ENCODE data around the gene SEMA6A. TPM values are rescaled to one million over a fixed set of nuclear protein-coding genes. Genes with fewer than 3 reads are reported as not detected.

SEMA6A gene
- total RNA-seq, 1 experiment from 2014 or later: 18.3 TPM

DNA sequence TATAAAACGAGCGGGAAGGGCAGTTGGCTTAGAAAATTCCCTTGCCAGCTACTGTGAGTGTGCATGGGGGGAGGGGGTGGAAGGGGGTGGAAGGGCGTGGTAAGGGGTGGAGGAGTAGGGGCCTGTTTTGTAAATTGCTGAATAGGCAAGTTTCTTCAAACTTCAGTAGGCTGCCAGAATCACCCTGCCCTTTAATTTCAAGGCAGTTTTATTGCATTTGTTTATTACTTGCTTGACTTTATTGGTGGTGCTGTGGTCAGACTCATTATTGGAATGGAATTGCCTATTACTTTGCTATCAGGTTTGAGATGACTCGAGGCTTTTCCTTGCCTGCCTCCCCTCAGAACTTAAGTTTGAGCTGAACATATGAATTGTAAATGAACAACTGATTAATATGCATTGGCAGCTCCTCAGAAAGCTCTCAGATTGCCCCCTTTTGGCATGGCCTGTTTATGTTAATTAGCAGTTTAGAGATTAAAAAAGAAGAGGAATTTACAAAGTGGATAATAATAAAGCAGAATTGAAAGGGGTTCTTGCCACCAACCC, 76.0 kb downstream of the SEMA6A start:
- Mint-ChIP-seq H3K4me3 (ENCODE audit: unreplicated experiment) (no peak overlapping the region), H3K27me3 (ENCODE audit: insufficient read depth, unreplicated experiment) (no peaks in the 10 kb centered on the region), H3K4me1 (ENCODE audit: low read depth, unreplicated experiment) (peaks cover 7% of the 10 kb centered on the region), H3K36me3 (ENCODE audit: insufficient read depth, unreplicated experiment) (peaks cover 25% of the 10 kb centered on the region), H3K9me3 (ENCODE audit: unreplicated experiment) (no peaks in the 10 kb centered on the region), H3K27ac (ENCODE audit: unreplicated experiment) (no peak overlapping the region)
- Histone ChIP-seq H3K27me3 (replicated peaks; ENCODE audit: control insufficient read depth, insufficient read depth, low read length) (no peaks in the 10 kb centered on the region), H3K4me1 (no peaks in the 10 kb centered on the region), H3K9me3 (no peaks in the 10 kb centered on the region), H3K36me3 (ENCODE audit: control insufficient read depth, insufficient read depth, low read length) (no peaks in the 10 kb centered on the region; the same call in 1 of the 2 replicates), H3K4me3 (ENCODE audit: low read depth, low read length) (no peak overlapping the region)
- TF ChIP-seq, protein P1, sequence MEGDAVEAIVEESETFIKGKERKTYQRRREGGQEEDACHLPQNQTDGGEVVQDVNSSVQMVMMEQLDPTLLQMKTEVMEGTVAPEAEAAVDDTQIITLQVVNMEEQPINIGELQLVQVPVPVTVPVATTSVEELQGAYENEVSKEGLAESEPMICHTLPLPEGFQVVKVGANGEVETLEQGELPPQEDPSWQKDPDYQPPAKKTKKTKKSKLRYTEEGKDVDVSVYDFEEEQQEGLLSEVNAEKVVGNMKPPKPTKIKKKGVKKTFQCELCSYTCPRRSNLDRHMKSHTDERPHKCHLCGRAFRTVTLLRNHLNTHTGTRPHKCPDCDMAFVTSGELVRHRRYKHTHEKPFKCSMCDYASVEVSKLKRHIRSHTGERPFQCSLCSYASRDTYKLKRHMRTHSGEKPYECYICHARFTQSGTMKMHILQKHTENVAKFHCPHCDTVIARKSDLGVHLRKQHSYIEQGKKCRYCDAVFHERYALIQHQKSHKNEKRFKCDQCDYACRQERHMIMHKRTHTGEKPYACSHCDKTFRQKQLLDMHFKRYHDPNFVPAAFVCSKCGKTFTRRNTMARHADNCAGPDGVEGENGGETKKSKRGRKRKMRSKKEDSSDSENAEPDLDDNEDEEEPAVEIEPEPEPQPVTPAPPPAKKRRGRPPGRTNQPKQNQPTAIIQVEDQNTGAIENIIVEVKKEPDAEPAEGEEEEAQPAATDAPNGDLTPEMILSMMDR (IDR thresholded peaks at IDR 0.05; ENCODE audit: insufficient read depth in 1 of 2, low read depth in 1 of 2, low read length in 1 of 2, severe bottlenecking in 1 of 2, unreplicated experiment in 1 of 2): no peak
- no TSS peak for BruUV-seq (replicated peaks)
- POLR2A ChIA-PET: no interaction called here
- DNase-seq: no peak
- CTCF ChIA-PET: no interaction called here
- intact Hi-C loops (cut with micrococcal nuclease; ENCODE audit: unreplicated experiment): no loop called here

DNA sequence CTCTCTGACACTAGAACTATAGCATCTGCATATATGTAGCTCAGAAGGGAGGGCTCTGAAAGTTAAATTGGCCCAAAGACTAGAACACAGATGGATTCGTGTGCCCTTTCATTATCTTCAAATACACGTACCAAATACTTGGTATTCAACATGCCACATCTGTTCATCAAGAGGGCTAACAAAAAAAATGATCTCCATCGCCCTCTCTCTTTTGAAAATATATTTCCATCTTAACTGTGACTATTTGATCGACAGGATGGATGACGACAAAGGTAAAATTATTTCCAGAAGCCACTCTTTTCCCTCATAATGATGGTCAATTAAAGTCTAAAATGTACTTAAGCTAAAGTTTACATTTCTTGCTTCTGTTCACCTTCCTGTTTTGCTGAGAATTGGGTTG, 77.0 kb downstream of the SEMA6A start:
- Mint-ChIP-seq H3K4me1 (ENCODE audit: low read depth, unreplicated experiment) (peaks cover 11% of the 10 kb centered on the region), H3K9me3 (ENCODE audit: unreplicated experiment) (no peaks in the 10 kb centered on the region), H3K27ac (ENCODE audit: unreplicated experiment) (no peak overlapping the region), H3K36me3 (ENCODE audit: insufficient read depth, unreplicated experiment) (peaks cover 28% of the 10 kb centered on the region), H3K27me3 (ENCODE audit: insufficient read depth, unreplicated experiment) (no peaks in the 10 kb centered on the region), H3K4me3 (ENCODE audit: unreplicated experiment) (no peak overlapping the region)
- Histone ChIP-seq H3K36me3 (ENCODE audit: control insufficient read depth, insufficient read depth, low read length) (no peaks in the 10 kb centered on the region), H3K27me3 (replicated peaks; ENCODE audit: control insufficient read depth, insufficient read depth, low read length) (no peaks in the 10 kb centered on the region), H3K4me3 (ENCODE audit: low read depth, low read length) (no peak overlapping the region), H3K9me3 (no peaks in the 10 kb centered on the region), H3K4me1 (peaks cover 4% of the 10 kb centered on the region; the same call in 1 of the 2 replicates)
- POLR2A ChIA-PET: no interaction called here
- DNase-seq: no peak
- CTCF ChIA-PET: no interaction called here
- BruUV-seq (replicated peaks): no TSS peak
- TF ChIP-seq, protein P1 (IDR thresholded peaks at IDR 0.05; ENCODE audit: insufficient read depth in 1 of 2, low read depth in 1 of 2, low read length in 1 of 2, severe bottlenecking in 1 of 2, unreplicated experiment in 1 of 2): no peak
- intact Hi-C loops (cut with micrococcal nuclease; ENCODE audit: unreplicated experiment): no loop called here

DNA sequence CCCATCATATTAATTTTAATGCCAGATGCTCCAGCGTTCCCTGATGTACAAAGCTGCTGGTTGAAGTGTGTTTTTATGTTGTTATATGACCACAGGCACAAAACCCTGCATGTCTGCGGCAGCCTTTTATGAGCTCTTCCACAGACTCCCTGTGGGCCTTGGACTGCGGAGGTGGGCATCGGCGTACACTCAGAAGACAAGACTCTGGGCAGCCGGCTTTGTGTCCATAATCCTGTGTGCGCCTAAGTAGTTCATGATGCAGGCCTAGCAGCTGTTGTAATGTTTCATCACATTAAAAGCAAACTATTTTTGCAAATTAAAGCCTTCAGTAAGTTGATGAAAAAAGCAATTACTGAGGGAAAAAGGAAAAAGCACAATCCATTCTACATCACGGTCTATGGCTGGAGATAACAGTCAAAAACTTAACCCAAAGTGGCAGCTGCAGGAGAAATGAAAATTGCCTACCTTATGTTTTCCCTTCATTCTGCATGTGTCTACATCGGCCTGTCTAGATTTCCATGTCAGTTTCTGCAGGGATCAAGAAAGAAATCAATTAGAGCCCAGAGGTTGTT, 78.8 kb downstream of the SEMA6A start:
- Mint-ChIP-seq H3K36me3 (ENCODE audit: insufficient read depth, unreplicated experiment) (peaks cover 24% of the 10 kb centered on the region), H3K27ac (ENCODE audit: unreplicated experiment) (no peak overlapping the region), H3K4me1 (ENCODE audit: low read depth, unreplicated experiment) (peaks cover 18% of the 10 kb centered on the region), H3K4me3 (ENCODE audit: unreplicated experiment) (no peak overlapping the region), H3K9me3 (ENCODE audit: unreplicated experiment) (no peaks in the 10 kb centered on the region), H3K27me3 (ENCODE audit: insufficient read depth, unreplicated experiment) (no peaks in the 10 kb centered on the region)
- Histone ChIP-seq H3K36me3 (ENCODE audit: control insufficient read depth, insufficient read depth, low read length) (no peaks in the 10 kb centered on the region), H3K9me3 (no peaks in the 10 kb centered on the region), H3K4me1 (peaks cover 7% of the 10 kb centered on the region; the same call in 1 of the 2 replicates), H3K4me3 (ENCODE audit: low read depth, low read length) (no peak overlapping the region), H3K27me3 (replicated peaks; ENCODE audit: control insufficient read depth, insufficient read depth, low read length) (no peaks in the 10 kb centered on the region)
- intact Hi-C loops (cut with micrococcal nuclease; ENCODE audit: unreplicated experiment): no loop called here
- TF ChIP-seq, protein P1 (IDR thresholded peaks at IDR 0.05; ENCODE audit: insufficient read depth in 1 of 2, low read depth in 1 of 2, low read length in 1 of 2, severe bottlenecking in 1 of 2, unreplicated experiment in 1 of 2): no peak
- POLR2A ChIA-PET: no interaction called here
- CTCF ChIA-PET: no interaction called here
- no TSS peak for BruUV-seq (replicated peaks)
- no peak for DNase-seq
